ENCODE results near the gene DEAF1. TPM values are rescaled to one million over a fixed set of nuclear protein-coding genes. Genes with fewer than 3 reads are reported as not detected.

Gene DEAF1
- total RNA-seq, 1 experiment from 2014 or later = 31.9 TPM

GRCh38 chr11:724049-724777, 29.2 kb upstream of the DEAF1 start:
- POLR2A ChIA-PET (ENCODE audit: unreplicated experiment) = no interaction called here

GRCh38 chr11:723120-723883, 28.3 kb upstream of the DEAF1 start:
- no peak overlapping the region for H3K27ac ChIP-seq (ENCODE audit: low read length)
- H4K20me1 ChIP-seq (ENCODE audit: low read length) = no peaks in the 10 kb centered on the region
- no TSS peak for BruUV-seq (replicated peaks)

More at GRCh38 chr11:724049-724777, 29.2 kb upstream of the DEAF1 start:
- H3K79me2 ChIP-seq (ENCODE audit: low read length) = no peaks in the 10 kb centered on the region
- no peak for TF ChIP-seq EZH2 (IDR thresholded peaks at IDR 0.05; ENCODE audit: low read length, unreplicated experiment)
- no peak for TF ChIP-seq EZH2phosphoT487 (IDR thresholded peaks at IDR 0.05; ENCODE audit: borderline replicate concordance, low read length)
- no peak for TF ChIP-seq CTCF (conservative IDR thresholded peaks at IDR 0.05; ENCODE audit: low read depth, low read length)
- no peak overlapping the region for H2AFZ ChIP-seq (ENCODE audit: low read length)
- H3F3A ChIP-seq (ENCODE audit: low read length, unreplicated experiment) = peaks cover 8% of the 10 kb centered on the region
- H3K4me1 ChIP-seq (ENCODE audit: insufficient read depth, low read length) = peaks cover 17% of the 10 kb centered on the region
- no peak overlapping the region for H3K9ac ChIP-seq (ENCODE audit: low read length)
- no peaks in the 10 kb centered on the region for H3K9me2 ChIP-seq (replicated peaks; ENCODE audit: low read length)
- no peak overlapping the region for H3K4me3 ChIP-seq (ENCODE audit: low read length)
- intact Hi-C loops (cut with micrococcal nuclease) = no loop called here
- H3K27ac ChIP-seq (ENCODE audit: low read length) = no peak overlapping the region
- DNase-seq (no peak), ATAC-seq (no peak)
- H3K9me3 ChIP-seq (ENCODE audit: low read length) = no peaks in the 10 kb centered on the region
- CTCF ChIA-PET = no interaction called here
- no TSS peak for BruUV-seq (replicated peaks)
- H3K27me3 ChIP-seq (ENCODE audit: low read length) = no peaks in the 10 kb centered on the region
- no peak overlapping the region for H3K4me2 ChIP-seq (ENCODE audit: low read length)
- H3K36me3 ChIP-seq (ENCODE audit: low read depth, low read length) = peaks cover 9% of the 10 kb centered on the region
- H4K20me1 ChIP-seq (ENCODE audit: low read length) = no peaks in the 10 kb centered on the region

More at GRCh38 chr11:723120-723883, 28.3 kb upstream of the DEAF1 start:
- ATAC-seq (no peak), DNase-seq (peak; percentile 33)
- H3K36me3 ChIP-seq (ENCODE audit: low read depth, low read length) = peaks cover 9% of the 10 kb centered on the region
- peaks cover 8% of the 10 kb centered on the region for H3F3A ChIP-seq (ENCODE audit: low read length, unreplicated experiment)
- intact Hi-C loops (cut with micrococcal nuclease) = no loop called here
- TF ChIP-seq EZH2phosphoT487 (IDR thresholded peaks at IDR 0.05; ENCODE audit: borderline replicate concordance, low read length) = no peak
- peak; percentile 67 for TF ChIP-seq CTCF (conservative IDR thresholded peaks at IDR 0.05; ENCODE audit: low read depth, low read length)
- TF ChIP-seq EZH2 (IDR thresholded peaks at IDR 0.05; ENCODE audit: low read length, unreplicated experiment) = no peak
- no peaks in the 10 kb centered on the region for H3K27me3 ChIP-seq (ENCODE audit: low read length)
- CTCF ChIA-PET = no interaction called here
- H3K4me3 ChIP-seq (ENCODE audit: low read length) = no peak overlapping the region
- peaks cover 14% of the 10 kb centered on the region for H3K4me1 ChIP-seq (ENCODE audit: insufficient read depth, low read length)
- H2AFZ ChIP-seq (ENCODE audit: low read length) = no peak overlapping the region
- no peak overlapping the region for H3K4me2 ChIP-seq (ENCODE audit: low read length)
- POLR2A ChIA-PET (ENCODE audit: unreplicated experiment) = no interaction called here
- no peak overlapping the region for H3K9ac ChIP-seq (ENCODE audit: low read length)
- no peaks in the 10 kb centered on the region for H3K9me2 ChIP-seq (replicated peaks; ENCODE audit: low read length)
- H3K79me2 ChIP-seq (ENCODE audit: low read length) = no peaks in the 10 kb centered on the region
- H3K9me3 ChIP-seq (ENCODE audit: low read length) = no peaks in the 10 kb centered on the region

All from PC-3 (cell line).